ENCODE results near the gene AMER3.

Gene AMER3

GRCh38 chr2:130756053-130756873, 923 bp downstream of the AMER3 start:
- peak in 1 of 5 experiments; percentile 37 for DNase-seq

GRCh38 chr2:130756874-130757668, 1.7 kb downstream of the AMER3 start:
- DNase-seq, result no peak

- DNase-seq, result no peak
Observed at GRCh38 chr2:130759906-130760753, 4.8 kb downstream of the AMER3 start.

- DNase-seq, result no peak
Observed at GRCh38 chr2:130760754-130761751, 5.7 kb downstream of the AMER3 start.

GRCh38 chr2:130762031-130762909, 6.9 kb downstream of the AMER3 start:
- no peak for DNase-seq

- DNase-seq, result no peak
Observed at GRCh38 chr2:130762910-130763385, 7.6 kb downstream of the AMER3 start.

GRCh38 chr2:130763405-130763804, 8.1 kb downstream of the AMER3 start:
- DNase-seq, result no peak

GRCh38 chr2:130764035-130764820, 8.9 kb downstream of the AMER3 start:
- DNase-seq, result no peak

- DNase-seq, result no peak
Observed at GRCh38 chr2:130764821-130765115, 9.4 kb downstream of the AMER3 start.

GRCh38 chr2:130765464-130765863, 10.1 kb downstream of the AMER3 start:
- no peak for DNase-seq

GRCh38 chr2:130766037-130766436, 10.7 kb downstream of the AMER3 start:
- no peak for DNase-seq

GRCh38 chr2:130766711-130767407, 11.5 kb downstream of the AMER3 start:
- no peak for DNase-seq

GRCh38 chr2:130767408-130767775, 12.1 kb downstream of the AMER3 start:
- DNase-seq, result no peak

GRCh38 chr2:130768191-130768855, 13.0 kb downstream of the AMER3 start:
- no peak for DNase-seq

GRCh38 chr2:130769343-130769907, 14.1 kb downstream of the AMER3 start:
- DNase-seq, result no peak

GRCh38 chr2:130776550-130776949, 21.2 kb downstream of the AMER3 start:
- no peak for DNase-seq

GRCh38 chr2:130778781-130779180, 23.4 kb downstream of the AMER3 start:
- no peak for DNase-seq

GRCh38 chr2:130785466-130786055, 30.2 kb downstream of the AMER3 start:
- DNase-seq, result no peak
